CD4-positive, alpha-beta T cell treated with Interleukin-2 at 100 ng/mL for 4 hours (primary cell): Measurements from ENCODE around the gene FCGR3A.
"Not testable (repeated sequence)": the region's sequence is repeated elsewhere in the genome, so short reads cannot be mapped to it uniquely, and the experiment has no call there.

Source experiments
- DNase-seq: peaks from one replicate; pipeline ENCODE4 v3.0.0-alpha.2; 2020; ENCODE audit warnings: low spot score

Gene FCGR3A

DNA sequence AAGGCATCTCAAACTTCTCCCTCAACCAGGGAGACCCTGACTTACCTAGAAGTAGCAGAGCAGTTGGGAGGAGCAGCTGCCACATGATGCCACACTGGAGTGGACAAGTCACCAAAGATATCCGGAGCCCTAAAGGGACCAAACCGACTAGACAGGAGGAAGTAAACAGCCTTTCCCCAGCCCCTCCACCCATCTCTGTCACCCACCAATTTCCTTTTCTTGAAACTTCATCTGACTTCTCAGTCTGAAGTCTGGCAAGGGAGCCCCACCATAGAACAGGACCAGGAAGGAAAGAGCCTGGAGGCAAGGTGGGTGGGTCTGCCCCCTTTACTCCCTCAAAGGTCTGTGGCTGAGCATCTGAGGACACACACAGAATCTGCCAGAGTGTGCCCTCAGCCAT lies at the start of gene FCGR3A:
Gene FCGR3A, minus strand, starts transcription at position 167 of the 400 bp plus-strand sequence. Its CDS starts 82 bp downstream, at position 85.
- DNase-seq: peak; percentile 42

DNA sequence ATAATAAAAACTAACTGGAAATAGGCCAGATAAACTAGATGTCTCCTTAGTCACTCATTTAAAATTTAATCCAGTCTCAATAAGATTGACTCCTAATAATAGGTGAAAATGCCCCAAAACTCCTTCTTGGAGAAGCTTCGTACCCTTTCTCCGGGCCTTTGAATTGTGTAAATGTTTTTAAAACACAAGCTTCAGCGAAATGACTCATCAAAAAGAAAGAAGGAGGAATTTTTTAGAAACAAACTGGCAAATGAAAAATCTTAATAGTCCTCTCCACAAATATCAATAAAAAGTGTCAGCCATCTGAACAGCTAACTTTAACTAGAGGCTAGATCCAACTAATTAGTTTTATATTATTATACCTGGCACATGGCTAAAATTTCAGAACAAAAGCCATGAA lies 47.5 kb upstream of the FCGR3A start:
- not testable (repeated sequence) for DNase-seq

DNA sequence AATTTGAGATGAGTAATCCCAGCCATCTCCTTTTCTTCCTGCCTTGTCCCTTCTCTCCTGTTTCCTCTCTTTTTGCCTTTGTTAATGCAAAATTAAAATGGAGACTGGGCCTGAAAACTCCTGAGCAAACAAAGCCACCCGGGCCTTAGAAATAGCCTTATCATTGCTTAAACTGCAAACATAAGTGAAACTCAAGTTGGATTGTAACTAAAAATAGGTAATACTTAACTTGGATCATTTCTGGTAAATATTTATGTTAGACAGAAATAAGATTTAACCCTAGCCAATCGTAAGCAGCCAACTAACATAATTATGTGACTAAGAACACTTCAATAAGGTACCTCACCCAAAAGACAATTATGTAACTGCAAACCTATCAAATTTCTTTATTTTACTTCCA lies 46.0 kb upstream of the FCGR3A start:
- DNase-seq: not testable (repeated sequence)

DNA sequence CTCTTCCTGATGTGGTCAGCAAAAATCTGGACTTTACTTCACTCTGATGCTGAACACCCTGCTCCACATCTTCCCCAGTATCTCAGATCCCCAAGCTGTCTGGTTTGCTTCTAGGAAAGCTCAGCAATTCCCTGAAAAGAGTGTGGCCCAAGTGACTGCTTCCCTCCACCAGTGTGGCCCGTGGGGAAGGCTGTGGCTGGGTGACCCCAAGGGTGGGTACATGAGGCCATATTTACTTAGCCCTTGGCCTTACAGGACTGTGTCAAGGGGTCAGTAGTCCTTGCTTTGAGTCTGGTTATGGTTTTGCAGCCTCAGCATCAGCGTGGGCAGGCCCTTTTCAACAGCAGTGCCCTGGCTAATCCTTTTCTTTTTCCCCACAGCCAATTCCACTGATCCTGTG lies 45.6 kb upstream of the FCGR3A start:
- DNase-seq: not testable (repeated sequence)

DNA sequence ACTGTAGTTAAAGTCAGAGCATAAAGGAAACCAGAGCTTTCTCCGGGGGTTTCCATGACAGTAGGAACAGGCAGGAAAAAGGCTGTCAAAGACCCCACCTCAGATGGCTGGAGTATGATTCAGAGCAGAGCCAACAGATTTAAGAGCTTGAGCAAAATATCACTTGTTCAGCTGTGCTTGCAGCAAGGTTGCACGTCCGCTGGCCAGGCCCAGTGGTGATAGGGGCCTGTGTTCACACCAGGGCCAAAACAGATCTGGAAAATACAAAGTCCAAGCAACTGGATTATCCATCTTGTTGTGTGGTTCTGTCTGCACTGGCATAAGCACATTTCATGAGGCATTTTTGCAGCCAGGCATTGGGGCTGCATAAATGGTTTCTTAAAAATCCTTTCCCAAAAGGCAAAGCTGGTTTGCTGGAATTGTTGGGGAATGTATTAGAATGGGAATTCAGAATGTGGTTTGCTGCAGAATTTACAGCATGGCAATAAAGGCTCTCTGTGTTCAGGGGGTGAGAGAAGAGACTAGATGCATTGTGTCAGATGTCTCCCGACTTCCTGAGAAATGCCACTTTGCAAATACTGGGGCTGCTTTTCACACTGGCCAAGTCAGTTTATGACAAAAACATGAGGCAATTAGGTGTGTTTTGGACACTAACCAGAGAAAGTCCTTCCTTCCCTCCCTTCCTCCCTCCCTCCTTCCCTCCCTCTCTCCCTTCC lies 44.8 kb upstream of the FCGR3A start:
- DNase-seq: not testable (repeated sequence)

DNA sequence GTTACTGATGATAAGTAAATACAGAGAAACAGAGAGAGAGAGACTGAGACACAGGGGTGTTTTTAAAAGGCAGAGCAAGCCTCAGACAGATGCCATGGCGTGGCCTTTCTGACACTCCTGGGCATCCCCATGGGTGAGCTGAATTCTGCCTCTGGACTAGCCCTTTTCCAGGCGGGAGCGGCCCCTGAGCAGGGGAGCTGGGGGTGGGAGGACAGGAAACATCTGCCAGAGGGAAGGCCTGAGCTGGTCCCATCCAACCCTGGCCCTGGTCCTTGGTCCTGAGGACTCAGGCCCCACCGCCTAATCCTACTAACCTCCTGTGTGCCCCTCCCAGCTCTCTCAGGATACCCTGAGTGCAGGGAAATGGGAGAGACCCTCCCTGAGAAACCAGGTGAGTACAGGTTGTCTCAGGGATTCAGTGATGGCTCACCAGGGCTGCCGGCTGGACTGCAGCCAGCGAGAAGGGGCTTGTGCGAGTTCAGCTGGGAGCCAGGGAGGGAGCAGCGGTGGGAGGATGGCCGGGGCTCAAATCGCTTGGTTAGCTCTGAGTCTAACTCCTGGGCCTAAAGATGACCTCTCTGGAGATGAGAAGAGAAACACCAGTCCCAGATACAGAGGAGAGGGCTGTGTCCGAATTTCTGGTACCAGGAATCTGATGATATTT lies 43.6 kb upstream of the FCGR3A start:
- not testable (repeated sequence) for DNase-seq

DNA sequence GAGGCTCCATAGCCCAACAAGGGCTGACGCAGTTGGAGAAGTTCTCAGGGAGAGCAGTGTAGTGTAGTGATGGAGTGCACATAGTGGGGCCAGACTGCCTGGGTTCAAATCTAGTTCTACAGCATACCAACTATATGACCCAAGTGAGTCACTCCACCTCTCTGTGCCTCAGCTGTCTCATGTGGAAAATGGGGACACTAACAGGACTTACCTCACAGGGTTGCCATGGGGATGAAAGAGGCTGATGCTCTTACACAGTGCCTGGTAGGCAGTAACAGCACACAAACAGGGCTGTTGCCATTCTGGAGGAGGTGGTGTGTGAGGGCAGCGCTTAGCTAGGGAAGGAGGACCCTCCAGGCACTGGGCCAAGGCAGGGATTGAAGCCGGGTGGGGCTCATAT lies 43.0 kb upstream of the FCGR3A start:
- DNase-seq: not testable (repeated sequence)

DNA sequence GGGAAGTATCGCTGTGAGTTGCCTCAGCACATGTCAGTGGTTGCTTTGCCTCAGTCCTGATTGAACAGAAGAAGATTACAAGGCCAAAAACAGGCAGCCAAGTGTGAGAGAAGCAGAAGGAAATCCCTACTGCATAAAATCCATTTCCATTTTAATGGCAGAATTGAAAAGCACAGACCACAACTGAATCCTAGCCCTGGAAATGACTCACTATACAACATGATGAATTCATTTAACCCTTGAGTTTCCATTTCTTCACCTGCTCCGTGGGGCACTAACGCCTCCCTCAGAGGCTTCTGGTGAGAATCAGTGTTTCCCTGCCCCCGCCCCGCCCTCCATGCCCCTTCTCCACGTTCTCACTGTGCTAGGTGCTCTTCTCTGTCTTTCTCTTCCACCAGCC lies 40.3 kb upstream of the FCGR3A start:
- DNase-seq: not testable (repeated sequence)

DNA sequence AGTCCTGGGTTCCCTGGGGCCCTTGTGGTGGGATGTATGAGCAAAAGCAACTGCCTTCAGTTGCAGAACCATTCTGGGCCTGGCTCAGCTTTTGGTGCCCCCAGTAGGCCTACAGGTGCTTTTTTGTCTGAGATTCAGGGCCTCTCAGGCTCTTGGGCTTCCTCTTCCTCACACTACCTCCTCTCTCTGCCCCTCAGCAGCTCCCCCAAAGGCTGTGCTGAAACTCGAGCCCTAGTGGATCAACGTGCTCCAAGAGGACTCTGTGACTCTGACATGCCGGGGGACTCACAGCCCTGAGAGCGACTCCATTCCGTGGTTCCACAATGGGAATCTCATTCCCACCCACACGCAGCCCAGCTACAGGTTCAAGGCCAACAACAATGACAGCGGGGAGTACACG lies 39.7 kb upstream of the FCGR3A start:
- DNase-seq: not testable (repeated sequence)

DNA sequence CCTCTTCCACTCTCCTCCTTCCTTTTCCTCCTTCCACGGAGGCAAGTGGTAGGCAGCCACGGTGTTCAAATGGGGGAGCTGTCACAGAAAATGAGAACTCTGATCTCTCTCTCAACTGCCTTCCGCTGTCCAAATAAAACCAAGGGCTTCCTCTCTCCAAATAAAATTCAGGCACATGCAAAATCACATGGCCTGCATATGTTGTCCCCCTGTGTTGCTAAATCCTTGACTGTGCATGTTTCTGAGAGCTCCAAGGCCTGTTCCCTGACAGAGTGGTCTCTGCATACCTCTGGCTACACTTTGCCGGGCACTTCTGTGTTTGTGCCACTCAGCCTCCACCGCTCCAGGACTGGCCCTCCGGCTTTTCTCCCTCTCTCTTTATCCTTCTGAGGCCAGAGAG lies 39.0 kb upstream of the FCGR3A start:
- DNase-seq: not testable (repeated sequence)

DNA sequence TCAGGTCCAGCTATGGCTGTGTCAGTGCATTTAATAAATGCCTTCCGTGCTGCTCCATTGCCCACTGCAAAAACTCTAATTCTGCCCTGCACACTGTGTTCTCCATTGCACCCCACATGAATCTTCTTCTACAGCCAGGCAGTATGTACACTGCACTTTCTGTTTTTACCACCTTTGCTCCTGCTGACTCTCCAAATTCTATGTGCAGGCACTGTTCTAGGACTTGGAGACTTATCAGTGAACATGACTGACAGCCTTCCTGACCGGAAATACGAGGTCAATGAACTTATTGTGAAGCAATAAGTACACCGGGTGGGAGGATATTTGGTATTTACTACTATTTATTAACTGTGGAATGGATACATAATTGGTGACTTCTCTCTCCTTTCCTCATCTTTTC lies 33.3 kb upstream of the FCGR3A start:
- not testable (repeated sequence) for DNase-seq

DNA sequence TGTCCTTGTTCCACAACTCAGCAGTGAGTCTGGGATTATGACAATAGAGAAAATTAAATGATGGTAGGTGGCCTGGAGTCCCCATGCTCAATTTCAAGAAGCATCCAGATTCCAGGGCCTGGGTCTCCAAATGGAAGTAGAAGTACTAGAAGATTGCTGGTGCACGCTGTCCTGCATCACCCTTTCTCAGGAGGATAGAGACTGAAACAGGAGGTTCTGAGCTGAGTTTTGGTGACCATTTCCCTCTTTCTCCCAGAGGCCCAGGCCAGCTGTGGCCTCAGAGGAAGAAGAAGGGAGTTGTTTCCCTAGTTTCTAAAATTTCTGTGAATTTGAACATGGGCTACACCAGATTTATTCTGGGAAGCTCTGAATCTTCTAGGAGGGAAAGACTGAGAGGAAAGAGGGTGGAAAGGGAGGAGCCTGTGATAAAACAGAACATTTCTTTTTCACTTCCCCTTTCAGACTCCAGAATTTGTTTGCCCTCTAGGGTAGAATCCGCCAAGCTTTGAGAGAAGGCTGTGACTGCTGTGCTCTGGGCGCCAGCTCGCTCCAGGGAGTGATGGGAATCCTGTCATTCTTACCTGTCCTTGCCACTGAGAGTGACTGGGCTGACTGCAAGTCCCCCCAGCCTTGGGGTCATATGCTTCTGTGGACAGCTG lies 31.4 kb upstream of the FCGR3A start:
- not testable (repeated sequence) for DNase-seq

DNA sequence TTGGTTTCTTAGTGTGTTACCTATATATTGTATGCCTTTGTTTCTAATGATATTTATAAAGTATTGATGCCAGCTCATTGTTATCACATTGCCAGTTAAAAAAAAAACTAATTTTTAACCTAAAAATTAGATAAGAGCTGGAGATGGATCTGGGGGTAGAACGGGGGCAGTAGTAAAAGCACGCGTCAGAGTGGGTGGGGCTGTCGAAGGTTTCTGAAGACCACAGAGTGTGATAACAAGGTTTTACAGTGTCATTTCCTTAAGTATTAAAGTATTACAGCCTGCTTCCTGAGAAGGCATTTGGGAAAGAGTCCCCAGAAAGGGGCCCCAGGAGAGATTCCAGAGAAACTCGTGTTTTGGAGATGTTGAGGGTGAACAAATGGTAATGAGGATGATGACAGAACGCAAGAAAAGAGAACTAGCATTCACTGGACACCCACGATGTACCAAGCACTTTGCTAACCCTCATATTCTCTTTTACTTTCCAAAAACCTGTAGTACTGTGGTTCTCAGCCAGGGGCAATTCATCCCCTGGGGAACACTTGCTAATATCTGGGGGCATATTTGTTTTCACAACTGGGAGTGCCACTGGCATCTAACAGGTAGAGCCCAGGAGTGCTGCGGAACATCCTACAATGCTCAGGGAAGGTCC lies 30.4 kb upstream of the FCGR3A start:
- not testable (repeated sequence) for DNase-seq

DNA sequence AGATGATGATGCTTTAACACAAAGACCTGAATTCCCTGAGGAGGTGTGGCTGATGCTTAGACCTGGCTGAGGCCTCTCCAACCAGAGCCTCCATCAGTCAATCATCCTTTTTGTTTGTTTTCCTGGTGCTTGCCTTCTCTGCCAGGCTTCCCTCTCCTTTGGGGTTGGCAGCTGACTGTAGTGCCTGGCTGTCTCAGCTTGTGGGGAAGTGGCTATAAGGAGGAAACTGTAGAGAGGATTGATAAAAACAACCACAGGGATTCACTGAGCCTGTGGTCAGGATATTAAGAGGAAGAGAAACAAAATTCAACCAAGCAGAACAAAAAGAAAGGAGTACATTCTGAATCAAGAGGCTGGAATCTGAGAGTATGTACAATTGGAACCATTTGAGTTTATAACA lies 27.1 kb upstream of the FCGR3A start:
- DNase-seq: not testable (repeated sequence)

DNA sequence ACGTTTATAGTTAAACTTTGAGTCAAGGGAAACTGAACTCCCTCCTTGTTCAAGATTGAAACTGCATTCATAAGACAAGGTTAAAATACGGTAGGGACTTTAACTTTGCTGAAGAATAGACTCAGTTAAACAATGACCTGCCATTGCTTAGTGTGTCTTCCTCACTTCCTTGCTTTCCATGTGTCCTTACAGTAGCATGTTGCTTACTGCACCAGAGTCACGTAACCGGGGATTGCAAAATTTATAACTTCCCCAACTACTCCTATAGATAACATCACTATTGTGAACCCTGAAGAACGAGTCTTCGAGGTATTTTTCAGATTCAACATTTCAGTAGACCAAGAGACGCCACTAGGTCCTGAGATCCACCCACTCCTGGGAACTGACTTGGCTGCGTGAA lies 22.1 kb upstream of the FCGR3A start:
- not testable (repeated sequence) for DNase-seq

DNA sequence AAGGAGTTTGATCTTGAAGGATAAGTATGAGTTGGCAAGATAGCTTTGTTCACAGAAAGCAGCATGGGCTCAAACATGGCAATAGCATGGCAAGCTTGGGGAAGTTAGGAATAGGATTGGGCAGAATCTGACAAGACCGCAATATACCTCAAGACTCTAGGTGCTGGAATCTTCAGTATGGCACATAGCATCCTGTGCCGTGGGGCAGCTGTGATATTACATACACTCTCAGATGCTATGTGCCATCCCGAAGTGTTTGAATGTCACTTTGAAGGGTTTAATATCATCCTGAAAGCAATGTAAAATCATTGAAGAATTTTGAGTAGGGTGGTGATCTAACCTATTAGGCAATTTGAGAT lies 17.0 kb upstream of the FCGR3A start:
- DNase-seq: not testable (repeated sequence)

DNA sequence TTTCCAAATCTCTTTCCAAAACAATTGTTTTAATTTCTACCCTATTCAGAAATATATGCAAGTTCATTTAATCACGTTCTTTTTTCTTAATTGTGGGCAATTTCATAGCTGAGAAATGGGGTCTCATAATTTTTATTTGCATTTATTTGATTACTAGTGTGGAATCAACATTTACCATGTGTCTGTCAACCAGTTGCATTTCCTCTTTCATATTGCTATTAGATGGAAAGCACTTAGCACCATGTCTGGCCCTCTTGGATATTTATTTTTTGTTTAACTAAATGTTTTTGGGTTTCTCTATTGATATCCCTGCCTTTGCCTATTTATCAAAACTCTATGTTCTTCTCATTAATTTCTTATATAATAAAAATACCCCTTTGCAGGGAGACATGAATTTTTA lies 13.9 kb upstream of the FCGR3A start:
- DNase-seq: not testable (repeated sequence)

DNA sequence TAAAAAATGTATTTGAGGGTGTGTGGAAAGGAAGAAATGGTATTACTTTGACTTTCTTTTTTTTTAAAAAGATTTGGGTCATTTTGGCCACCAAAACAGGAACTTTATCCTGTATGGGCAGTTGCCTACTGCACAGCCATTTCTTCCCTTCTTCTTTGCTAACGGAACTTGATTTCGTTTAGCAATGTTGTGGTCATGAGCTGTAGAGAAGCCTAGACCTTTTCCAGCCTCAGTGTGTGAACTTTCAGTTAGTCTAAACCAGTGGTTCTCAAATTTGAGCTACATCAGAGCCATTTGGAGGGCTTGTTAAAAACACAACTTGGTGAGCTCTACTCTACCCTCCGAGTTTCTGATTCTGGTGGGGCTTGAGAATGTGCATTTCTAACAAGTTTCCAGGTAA lies 12.8 kb upstream of the FCGR3A start:
- DNase-seq: not testable (repeated sequence)

DNA sequence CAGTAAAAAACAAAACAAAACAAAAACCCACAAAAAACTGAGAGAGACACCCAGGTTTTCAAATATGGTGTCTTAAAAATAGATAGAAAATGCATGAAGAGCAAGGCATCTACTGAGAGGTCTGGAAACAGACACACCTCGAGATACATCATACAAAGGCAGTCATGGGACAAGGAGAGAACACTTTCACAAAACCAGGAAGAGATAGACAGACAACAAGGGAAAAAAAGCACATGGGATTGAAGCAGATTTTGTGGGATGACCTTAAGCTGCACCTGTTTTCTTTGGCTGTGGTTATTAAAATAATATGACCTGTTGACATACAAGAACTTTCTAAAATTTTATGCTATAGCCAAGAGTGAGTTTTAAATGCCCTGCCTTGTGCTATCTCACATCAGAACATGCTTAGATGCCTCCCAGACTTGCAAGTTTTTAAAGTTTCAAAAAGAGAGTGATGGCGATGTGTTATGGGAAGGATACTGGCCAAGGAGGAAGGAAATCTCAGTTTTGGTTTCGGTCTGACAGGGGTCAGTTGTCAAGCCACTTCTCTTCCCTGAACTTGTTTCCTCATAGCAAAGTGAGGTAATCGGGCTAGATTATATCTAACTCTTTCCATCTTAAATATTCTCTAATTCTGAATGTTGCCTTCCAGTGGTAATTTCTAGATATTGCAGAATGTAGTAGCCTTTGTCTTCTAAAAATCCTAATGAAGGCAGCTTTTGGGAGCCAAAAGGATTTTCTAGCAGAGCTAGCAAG lies 11.5 kb upstream of the FCGR3A start:
- peak; percentile 43 for DNase-seq

DNA sequence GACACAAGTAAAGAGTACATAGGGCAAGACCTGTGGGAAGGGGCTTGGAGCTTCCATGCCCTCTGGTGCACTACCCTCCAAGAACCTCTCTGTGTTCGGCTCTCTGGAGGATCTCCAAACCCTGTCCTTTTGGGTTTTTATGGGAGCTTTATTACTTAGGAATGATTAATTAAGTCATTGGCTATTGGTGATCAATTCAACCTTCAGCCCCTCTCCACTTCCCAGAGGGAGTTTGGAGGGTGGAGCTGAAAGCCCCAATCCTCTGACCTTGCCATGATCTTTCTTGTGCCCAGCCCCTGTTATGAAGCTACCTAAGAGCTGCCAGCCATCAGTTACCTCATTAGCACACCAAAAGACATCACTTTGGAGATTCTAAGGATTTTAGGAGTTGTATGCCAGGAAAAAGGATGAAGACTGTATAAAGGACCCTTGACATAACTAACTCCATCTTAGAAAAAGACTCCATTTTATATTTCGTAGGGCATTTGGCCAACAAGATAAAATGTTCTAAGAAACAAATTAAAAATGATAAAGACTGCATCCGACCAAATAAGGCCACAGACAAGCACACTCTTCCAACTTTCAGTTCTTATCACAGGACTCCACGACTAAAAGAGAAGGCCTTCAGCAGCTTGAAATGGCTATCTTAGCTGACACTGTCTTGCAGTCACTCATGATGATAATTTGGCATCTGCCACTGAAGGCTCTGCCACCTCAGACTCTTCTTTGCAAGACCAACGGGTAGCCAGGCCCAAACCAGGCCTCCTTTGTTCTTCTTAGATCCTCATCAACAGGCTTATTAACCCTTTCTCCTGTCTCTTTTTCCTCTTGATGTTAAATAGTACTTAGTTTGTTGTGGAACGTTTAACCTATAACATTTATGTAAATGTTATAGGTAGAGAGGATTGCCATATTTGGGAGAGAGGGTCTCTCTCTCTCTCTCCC lies 8.2 kb upstream of the FCGR3A start:
- DNase-seq: not testable (repeated sequence)

DNA sequence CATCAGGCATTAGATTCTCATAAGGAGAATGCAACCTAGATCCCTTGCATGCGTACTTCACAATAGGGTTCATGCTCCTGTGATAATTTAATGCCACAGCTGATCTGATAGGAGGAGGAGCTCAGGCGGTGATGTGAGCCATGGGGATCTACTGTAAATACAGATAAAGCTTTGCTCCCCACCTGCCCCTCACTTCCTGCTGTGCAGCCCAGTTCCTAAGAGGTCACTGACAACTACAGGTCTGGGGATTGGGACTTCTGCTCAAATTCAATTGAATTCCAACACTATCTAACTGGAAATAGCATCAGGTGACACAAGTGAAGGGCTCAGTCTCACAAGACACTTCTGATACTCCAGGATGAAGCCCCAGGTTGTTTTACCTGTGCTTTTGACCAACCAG lies 7.4 kb upstream of the FCGR3A start:
- not testable (repeated sequence) for DNase-seq
